ENCODE data around the gene ST6GAL2.

ST6GAL2 gene

GRCh38 chr2:106828119-106828518 lies 57.8 kb downstream of the ST6GAL2 start:
- DNase-seq (ENCODE audit: low read depth), result no peak

- no peak for DNase-seq (ENCODE audit: low read depth)
Observed at GRCh38 chr2:106827158-106827557, 58.8 kb downstream of the ST6GAL2 start.

- DNase-seq (ENCODE audit: low read depth), result no peak
Observed at GRCh38 chr2:106825161-106825560, 60.8 kb downstream of the ST6GAL2 start.

- DNase-seq (ENCODE audit: low read depth), result no peak
Observed at GRCh38 chr2:106816974-106817373, 69.0 kb downstream of the ST6GAL2 start.

- no peak for DNase-seq (ENCODE audit: low read depth)
Observed at GRCh38 chr2:106812841-106813240, 73.1 kb downstream of the ST6GAL2 start.

GRCh38 chr2:106812383-106812782 lies 73.6 kb downstream of the ST6GAL2 start:
- DNase-seq (ENCODE audit: low read depth), result no peak

- DNase-seq (ENCODE audit: low read depth), result no peak
Observed at GRCh38 chr2:106805716-106806115, 80.3 kb downstream of the ST6GAL2 start.

GRCh38 chr2:106804161-106804560 lies 81.8 kb downstream of the ST6GAL2 start:
- DNase-seq (ENCODE audit: low read depth), result no peak

GRCh38 chr2:106800976-106801655 lies 84.9 kb downstream of the ST6GAL2 start:
- no peak for DNase-seq (ENCODE audit: low read depth)

GRCh38 chr2:106800180-106800579 lies 85.8 kb downstream of the ST6GAL2 start:
- no peak for DNase-seq (ENCODE audit: low read depth)

- DNase-seq (ENCODE audit: low read depth), result no peak
Observed at GRCh38 chr2:106798826-106799552, 87.0 kb downstream of the ST6GAL2 start.

GRCh38 chr2:106797494-106797893 lies 88.5 kb downstream of the ST6GAL2 start:
- no peak for DNase-seq (ENCODE audit: low read depth)

GRCh38 chr2:106792671-106793070 lies 93.3 kb downstream of the ST6GAL2 start:
- no peak for DNase-seq (ENCODE audit: low read depth)

- DNase-seq (ENCODE audit: low read depth), result no peak
Observed at GRCh38 chr2:106789185-106789584, 96.8 kb downstream of the ST6GAL2 start.

GRCh38 chr2:106782681-106783080 lies 103.3 kb downstream of the ST6GAL2 start:
- DNase-seq (ENCODE audit: low read depth), result no peak

GRCh38 chr2:106781196-106781595 lies 104.8 kb downstream of the ST6GAL2 start:
- no peak for DNase-seq (ENCODE audit: low read depth)

GRCh38 chr2:106771811-106772210 lies 114.2 kb downstream of the ST6GAL2 start:
- no peak for DNase-seq (ENCODE audit: low read depth)

GRCh38 chr2:106770986-106771385 lies 115.0 kb downstream of the ST6GAL2 start:
- no peak for DNase-seq (ENCODE audit: low read depth)

- DNase-seq (ENCODE audit: low read depth), result no peak
Observed at GRCh38 chr2:106764614-106765013, 121.4 kb downstream of the ST6GAL2 start.

- DNase-seq (ENCODE audit: low read depth), result no peak
Observed at GRCh38 chr2:106759966-106760365, 126.0 kb downstream of the ST6GAL2 start.

- no peak for DNase-seq (ENCODE audit: low read depth)
Observed at GRCh38 chr2:106758901-106759497, 127.0 kb downstream of the ST6GAL2 start.
